IPS DF 19.7 (cell line): ENCODE measurements around the gene PCDHGA12.

Experiments
- DNase-seq: peaks from one replicate; pipeline ENCODE4 v3.0.0-alpha.2; 2013; ENCODE audit warnings: low read depth, low spot score

Gene PCDHGA12

DNA sequence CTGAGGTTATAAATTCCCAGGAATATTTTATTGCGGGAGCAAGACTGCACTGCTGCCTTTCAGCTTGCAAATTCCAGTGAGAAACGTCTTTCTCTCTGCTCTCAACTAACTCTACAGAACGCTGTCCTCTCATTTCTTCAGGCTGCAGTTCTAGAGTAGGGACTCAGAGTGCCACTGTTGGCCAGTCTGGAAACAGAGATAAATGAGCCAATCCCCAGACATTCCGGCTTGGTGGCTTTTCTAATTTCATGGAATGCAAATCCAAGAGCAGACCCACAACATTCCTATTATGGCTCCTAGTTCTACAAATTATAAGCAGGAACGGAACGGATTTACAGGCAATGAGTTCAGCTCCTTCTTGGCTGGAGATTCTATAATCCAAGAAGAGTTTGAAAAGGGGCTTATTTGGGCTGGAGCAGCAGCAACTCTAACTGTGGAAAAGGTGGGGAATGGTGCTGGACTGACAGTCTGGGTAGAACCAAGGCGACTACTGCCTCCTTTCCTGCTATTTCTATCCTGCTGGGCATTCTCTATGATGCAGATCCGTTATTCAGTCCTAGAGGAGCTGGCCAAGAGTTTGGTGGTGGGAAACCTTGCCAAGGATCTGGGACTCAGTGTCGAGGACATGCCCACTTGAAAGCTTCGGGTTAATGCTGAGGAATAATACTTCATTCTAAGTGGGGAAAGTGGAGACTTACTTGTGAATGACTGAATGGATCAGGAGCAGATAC is 9.3 kb downstream of the PCDHGA12 start:
- no peak for DNase-seq

GRCh38 chr5:141440341-141440740 is 10.0 kb downstream of the PCDHGA12 start:
- no peak for DNase-seq

GRCh38 chr5:141441571-141442170 is 11.4 kb downstream of the PCDHGA12 start:
- DNase-seq: no peak

DNA sequence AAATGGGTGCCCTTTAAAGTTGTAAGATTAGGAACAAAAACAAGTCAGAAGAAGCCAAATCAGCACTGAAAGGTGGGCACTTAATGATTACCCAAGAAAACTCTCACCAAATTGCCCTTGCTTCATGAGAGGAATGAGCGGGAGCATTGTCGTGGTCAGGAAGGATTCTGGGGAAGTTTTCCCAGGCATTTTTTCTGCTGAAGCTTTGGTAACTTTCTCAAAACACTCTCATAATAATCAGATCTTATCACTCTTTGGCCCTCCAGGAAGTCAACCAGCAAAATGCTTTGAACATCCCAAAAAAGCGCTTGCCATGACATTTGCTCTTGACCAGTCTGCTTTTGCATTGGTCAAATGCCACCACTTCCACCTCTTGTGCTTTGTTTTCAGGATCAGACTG is 35.0 kb downstream of the PCDHGA12 start:
- no peak for DNase-seq

DNA sequence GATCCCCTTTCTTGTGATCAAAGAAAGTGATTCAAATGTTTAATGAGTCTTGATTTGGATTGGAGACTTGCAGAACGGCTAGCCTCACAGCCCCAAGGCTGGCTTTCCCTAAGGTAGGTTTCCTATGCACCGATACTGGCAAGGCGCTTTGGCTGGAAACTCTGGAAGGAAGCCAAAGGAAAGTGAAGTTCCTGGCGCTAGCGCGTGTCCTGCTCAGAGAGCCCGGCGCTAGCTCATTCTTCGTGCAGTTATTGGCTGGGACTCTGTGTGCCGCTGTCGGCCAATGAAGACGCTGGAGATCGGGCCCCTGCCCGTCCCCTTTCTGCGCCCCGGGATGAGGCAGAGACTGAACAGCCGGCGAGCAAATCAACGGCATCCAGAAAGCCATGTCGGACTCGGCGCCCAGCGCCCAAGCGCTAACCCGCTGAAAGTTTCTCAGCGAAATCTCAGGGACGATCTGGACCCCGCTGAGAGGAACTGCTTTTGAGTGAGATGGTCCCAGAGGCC is 45.4 kb downstream of the PCDHGA12 start, which contains the start of gene PCDHGC3:
Gene PCDHGC3, plus strand, starts transcription at position 342 of the 507 bp plus-strand sequence. Its CDS starts 151 bp downstream, at position 493.
- DNase-seq: peak; percentile 80

GRCh38 chr5:141476132-141476911 is 46.0 kb downstream of the PCDHGA12 start:
- DNase-seq: no peak

DNA sequence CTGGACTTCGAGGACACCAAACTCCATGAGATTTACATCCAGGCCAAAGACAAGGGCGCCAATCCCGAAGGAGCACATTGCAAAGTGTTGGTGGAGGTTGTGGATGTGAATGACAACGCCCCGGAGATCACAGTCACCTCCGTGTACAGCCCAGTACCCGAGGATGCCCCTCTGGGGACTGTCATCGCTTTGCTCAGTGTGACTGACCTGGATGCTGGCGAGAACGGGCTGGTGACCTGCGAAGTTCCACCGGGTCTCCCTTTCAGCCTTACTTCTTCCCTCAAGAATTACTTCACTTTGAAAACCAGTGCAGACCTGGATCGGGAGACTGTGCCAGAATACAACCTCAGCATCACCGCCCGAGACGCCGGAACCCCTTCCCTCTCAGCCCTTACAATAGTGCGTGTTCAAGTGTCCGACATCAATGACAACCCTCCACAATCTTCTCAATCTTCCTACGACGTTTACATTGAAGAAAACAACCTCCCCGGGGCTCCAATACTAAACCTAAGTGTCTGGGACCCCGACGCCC is 46.8 kb downstream of the PCDHGA12 start:
- DNase-seq: no peak

DNA sequence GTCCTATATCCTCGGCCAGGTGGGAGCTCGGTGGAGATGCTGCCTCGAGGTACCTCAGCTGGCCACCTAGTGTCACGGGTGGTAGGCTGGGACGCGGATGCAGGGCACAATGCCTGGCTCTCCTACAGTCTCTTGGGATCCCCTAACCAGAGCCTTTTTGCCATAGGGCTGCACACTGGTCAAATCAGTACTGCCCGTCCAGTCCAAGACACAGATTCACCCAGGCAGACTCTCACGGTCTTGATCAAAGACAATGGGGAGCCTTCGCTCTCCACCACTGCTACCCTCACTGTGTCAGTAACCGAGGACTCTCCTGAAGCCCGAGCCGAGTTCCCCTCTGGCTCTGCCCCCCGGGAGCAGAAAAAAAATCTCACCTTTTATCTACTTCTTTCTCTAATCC is 47.5 kb downstream of the PCDHGA12 start:
- DNase-seq: no peak

DNA sequence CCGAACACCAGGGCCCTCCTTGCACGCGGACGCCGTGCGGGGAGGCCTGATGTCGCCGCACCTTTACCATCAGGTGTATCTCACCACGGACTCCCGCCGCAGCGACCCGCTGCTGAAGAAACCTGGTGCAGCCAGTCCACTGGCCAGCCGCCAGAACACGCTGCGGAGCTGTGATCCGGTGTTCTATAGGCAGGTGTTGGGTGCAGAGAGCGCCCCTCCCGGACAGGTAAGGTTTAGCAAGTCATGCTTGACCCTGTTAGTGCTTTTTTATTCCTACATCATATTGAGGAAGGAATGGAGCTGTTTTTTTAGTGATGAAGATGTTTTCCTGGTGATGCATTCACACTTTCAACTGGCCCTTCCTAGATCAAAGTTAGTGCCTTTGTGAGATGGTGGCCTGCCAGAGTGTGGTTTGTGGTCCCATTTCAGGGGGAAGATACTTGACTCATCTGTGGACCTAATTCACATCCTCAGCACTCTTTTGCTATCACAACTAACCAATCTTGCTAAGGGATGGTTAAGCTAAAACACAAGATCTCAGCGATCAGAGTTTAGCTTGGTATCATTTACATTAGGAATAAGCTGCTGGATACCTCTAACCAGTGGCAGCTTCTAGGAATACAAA is 48.1 kb downstream of the PCDHGA12 start:
- DNase-seq: no peak

- no peak for DNase-seq
These were observed 49.5 kb downstream of the PCDHGA12 start for GRCh38 chr5:141479776-141480175.
